ENCODE results near the gene SRGAP2C.
"Not testable (repeated sequence)": the region's sequence is repeated elsewhere in the genome, so short reads cannot be mapped to it uniquely, and the experiment has no call there.

The SRGAP2C gene

DNA sequence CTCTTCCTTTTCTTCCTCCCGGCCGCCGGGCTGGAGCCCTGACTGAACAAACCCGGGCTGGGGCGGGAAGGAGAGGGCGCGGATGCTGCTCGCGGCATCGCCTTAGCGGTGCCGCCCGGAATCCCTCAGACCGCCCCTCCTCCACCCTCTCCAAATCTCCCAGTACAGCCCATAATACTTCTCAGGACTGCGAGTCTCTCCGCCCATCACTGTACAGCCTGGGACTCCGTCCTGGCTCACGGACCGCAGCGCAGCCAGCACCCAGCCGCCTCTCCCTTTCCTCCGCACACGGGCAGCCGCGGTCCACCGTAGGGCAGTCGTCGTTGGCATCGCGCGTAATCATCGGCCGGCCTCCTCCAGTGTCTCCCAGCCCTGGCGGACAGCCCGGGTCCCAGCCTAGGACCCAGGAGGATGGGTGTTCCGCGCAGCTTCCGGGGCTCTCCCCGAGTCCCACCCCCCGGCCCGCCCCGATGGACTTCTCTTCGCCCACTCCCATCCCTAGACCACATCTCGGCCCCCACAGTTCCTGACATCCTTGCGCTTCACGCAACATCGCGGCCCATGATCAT is 449 bp downstream of the SRGAP2C start:
- not testable (repeated sequence) for DNase-seq (ENCODE audit: low read depth in 2 of 2, low spot score in 1 of 2)

DNA sequence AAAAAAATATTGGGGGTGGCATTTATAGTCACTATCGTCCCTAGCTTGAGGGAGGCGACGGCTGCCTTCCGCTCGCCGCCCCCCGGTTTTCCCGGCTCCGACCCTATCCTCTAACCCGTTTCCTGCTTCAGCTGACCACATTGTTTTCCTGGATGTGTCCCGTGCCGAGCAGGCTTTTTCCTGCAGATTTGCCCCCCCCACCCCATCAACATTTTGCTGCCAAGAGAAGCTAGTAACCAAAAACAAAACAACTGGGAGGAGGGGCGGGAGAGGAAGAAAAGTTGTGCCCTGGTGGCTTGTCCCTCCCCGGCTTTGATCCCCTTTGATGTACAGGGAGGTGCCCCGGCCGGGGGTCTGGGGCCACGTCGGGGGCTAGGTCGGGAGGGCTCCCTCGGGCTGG is 1.4 kb downstream of the SRGAP2C start:
- DNase-seq (ENCODE audit: low read depth in 2 of 2, low spot score in 1 of 2): not testable (repeated sequence)

DNA sequence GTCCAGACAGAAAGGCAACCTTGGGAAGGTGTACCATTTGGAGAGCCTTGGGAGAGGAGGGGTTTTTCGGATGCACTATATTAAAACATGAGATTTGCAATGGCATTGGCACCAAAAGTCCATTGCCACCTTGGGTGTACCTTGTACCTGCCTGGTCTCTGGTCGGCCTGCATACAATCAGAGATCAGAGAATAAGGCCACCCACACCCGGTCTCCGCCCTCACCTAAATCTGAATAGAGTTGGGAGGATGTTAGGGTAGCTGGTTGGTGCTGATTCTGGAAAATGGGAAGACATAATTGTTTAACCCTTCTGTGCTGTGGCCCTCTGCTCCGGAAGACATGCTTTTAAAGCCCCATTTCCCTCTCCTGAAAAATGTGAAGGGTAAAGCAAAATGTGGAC is 3.1 kb downstream of the SRGAP2C start:
- not testable (repeated sequence) for DNase-seq (ENCODE audit: low read depth in 2 of 2, low spot score in 1 of 2)

DNA sequence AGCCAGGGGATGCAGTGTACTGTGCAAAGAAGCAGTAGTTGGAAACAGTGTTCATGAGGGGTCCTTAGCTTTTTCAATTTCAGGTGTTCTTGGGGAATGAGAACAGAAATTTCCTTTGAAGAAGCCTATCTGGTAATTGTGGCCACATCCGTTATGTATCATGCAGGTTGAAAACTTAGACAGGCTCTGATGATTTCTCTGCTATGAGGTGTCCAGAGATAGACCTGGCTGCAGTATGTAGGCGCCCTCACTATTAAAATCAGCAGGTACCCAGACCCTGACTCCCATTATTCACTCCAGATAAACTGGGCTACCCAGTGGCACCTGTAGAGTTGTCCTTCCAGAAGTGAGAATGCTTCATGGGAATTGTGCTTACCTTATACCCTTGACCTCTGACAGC is 7.7 kb downstream of the SRGAP2C start:
- not testable (repeated sequence) for DNase-seq (ENCODE audit: low read depth in 2 of 2, low spot score in 1 of 2)

DNA sequence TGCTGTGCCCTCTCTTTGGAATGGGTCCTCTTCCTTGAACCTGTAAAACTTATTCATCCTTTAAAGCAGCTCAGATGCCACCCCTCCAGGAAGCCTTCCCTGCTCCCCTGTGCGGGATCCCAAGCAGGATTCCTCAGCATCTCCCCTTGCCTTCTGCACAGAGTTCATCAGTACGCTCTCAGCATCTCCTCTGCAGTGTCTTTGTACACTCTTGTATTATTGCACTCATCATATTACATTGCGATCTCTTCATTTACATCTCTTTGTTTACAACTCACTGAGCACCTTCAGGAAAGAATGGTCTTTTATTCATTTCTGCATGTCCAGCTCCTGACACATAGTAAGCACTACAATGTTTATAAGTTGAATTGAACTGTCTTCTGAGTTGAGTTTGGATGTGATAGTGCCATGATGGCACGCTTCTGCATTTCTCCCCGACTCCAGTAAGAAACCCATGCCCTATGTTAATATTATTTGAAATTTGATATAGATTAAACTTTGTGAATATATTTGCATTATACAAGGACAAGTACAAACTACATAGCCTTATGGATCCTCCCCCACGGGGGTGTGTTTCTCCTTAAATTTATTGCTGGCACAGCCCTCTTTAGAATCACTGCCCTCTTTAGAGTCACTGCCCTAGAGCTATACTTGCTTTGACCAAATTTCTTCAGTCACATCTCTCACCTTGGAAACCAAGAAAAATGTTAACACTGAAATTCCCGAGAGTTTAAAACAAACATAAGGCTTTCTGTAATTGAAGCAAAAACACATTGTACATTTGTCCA is 12.5 kb downstream of the SRGAP2C start:
- not testable (repeated sequence) for DNase-seq (ENCODE audit: low read depth in 2 of 2, low spot score in 1 of 2)

DNA sequence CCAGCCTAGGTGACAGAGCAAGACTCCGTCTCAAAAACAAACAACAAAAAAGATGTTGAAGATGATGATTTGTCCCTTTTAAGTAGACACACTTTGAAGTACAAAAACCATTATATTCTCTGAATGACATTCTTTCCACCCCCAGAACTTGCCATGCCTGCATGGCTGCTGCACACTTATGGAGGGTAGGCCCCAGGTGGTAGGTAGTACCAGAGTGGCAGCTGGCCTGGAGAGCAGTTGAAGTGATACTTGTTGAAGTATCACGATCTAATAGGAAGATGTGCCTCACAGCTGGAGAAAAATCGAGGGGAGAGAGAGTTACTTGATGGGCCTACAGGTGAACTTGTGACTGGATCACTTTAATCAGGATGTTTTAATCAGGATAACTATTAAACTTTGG is 15.0 kb downstream of the SRGAP2C start:
- DNase-seq (ENCODE audit: low read depth in 2 of 2, low spot score in 1 of 2): not testable (repeated sequence)

DNA sequence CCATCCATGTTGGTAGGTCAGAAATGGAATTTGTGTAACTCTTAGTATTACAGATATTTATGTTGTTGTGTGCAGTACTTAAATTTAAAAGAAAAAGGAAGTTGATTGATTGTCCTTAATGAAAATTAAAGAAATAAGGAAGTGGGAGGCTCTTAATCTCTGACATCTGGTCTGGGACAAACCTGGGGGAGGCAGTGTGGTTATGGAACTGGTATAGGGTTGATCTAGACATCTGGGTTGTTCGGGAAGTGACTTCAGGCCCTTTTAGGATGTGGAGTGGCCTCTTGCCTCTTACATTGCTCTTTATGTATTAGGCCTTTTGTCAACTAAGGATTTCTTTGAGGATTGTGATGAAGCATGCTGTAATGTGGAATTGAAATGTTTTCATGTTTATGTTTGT is 15.5 kb downstream of the SRGAP2C start:
- not testable (repeated sequence) for DNase-seq (ENCODE audit: low read depth in 2 of 2, low spot score in 1 of 2)

DNA sequence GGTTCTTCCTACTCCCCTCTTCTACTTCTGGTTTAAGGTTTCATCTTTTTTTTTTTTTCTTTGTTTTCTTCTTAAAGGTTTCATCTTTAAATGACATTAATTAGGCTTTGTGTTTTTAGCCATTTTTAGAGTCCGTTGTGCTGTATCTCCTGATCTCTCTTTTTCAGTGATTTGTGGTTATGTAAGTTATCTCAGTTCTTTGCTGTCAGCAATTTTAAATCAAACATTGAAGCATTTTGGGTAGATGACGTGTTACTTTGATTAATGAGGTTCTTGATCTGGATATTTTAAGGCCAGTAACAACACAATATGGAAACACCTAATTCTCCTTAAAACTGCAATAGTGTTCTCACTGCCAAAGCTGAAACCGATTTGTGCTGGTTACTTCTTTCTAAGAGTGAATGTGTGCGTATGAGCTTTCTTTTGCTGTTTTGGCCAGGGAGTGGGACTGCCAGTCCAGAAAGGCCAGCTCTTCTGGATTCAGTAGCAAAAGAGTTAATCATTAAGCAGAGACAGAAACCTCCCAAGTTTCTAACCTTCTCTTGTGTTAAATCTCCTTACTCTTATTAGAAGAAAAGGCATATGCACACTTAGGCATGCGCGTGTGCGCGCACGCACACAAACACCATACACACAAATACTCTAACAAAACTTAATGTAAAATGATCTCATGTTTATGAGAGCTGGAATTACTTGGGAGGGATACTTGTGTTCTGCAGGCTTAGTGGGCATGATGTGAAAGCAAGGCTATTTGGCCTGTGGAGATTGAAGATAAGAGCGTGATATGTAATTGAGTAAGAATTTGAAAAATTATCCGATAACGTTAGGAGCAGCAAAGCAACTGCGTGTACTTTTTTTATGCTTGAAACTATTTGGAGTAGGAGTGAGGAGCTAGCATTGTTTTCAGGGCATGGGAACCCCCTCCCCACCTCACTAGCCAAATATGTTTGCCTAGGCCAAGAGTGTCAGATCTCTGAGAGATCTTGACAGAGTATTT is 16.5 kb downstream of the SRGAP2C start:
- not testable (repeated sequence) for DNase-seq (ENCODE audit: low read depth in 2 of 2, low spot score in 1 of 2)

DNA sequence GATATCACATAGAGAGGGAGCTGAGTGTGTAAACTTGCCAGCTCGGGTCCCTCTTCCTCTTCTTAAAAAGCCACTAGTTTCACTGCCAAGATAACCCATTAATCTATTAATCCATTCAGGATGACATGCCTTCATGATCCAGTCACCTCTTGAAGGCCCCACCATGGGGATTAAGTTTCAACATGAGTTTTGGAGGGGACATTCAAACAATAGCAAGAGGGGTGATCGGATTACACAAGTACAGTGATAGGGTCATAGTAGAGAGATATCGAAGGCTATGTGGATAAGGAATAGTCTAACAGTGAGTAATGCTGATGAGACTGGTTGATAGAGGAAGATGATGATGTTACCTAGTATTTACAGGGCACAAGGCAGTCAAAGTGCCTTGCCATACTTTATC is 18.2 kb downstream of the SRGAP2C start:
- DNase-seq (ENCODE audit: low read depth in 2 of 2, low spot score in 1 of 2): not testable (repeated sequence)

DNA sequence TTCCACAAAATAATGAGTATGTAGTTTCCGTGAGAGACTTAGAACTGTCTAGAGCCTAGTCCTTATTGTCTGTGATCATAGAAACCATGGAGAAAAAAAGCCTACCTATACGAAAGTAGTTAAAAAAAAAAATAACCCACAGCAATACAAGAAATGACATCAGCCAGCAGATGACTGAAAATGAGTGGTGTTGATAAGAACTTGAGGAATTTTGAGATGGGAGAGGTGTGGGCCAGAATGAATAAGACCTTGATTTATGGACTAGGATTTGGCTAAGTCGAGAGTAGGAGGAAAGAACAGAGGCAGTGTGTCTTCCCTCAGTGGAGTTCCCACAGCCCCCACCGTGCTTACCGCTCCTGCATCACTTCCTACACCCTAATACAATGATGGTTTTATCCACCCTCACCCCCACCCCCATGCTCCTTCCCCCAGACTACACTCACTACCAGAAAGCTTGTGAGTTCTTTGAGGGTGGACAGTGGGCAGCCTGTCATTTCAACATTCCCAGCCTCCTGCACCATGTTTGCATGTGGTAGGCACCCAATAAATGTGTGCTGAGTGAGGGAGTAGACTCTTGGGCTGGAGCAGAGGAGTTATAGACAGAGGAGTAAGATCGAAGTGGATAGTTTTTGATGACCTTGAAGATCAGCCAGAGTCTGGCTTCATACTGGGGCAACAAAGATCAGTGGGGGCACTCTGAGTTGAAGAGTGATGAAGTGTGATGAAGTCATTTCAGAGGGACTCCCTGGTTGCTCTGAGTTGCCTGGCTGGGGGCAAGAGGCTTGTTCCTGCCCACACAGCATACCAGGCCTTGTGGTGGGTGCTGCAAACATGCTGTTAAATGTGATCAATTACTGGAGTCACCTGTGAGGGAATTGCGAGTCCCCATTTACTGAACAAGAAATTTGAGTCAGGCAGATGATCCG is 21.3 kb downstream of the SRGAP2C start:
- DNase-seq (ENCODE audit: low read depth in 2 of 2, low spot score in 1 of 2): not testable (repeated sequence)

DNA sequence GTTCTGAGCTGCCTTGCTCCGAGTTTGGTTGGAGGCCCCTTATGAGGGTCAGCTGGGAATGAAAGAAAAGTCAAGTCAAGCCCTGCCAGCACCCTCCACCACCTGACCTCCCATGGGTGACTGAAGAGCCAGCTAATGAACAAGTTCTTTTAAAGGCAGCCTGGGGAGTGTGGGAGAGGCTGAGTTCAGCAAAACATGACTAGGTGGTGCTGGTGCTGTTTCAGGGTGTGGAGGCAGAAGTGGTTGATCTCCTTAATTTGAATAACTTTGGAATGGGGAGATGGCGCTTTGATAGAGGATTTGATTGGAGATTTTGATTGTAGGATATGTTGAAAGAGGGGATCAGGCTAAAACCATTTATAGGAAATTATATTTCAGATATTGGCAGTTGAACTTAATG is 22.6 kb downstream of the SRGAP2C start:
- DNase-seq (ENCODE audit: low read depth in 2 of 2, low spot score in 1 of 2): not testable (repeated sequence)

DNA sequence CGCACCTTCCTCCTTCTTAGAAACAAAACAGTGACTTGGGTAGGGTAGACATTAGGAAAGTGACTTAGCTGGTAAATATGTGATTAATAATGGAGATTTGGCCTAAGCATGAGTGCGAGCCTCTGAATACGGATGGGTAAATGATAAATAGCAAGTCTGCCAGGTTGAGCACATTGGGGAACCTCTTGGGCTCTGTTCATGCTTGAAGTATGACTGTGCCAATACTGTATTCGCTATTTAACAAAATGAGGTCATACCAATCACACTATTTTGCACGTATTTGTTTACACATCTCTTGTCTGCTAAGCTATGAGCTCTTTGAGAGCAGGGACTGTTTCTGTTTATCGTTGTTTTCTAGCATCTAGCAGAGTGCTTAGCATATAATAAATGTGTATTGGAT is 23.6 kb downstream of the SRGAP2C start:
- DNase-seq (ENCODE audit: low read depth in 2 of 2, low spot score in 1 of 2): not testable (repeated sequence)

DNA sequence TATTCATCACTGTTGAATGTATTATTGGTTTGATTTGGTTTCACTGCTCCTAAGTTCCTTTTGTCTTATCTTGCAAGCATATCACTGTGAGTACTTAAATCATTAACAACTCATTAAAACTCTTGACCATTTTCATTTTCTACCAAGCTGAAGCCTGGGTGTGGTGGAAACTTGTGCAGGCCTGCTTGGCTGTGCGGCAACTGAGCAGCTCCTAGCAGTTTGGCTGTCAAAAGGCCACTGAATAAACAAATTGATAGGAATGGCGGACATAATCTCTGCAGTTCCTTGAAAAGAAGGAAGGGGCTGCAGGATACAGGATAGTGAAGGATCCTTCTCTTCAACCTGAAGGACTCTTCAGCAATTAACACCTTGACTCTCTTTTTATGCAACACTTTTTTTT is 26.0 kb downstream of the SRGAP2C start:
- DNase-seq (ENCODE audit: low read depth in 2 of 2, low spot score in 1 of 2): not testable (repeated sequence)

DNA sequence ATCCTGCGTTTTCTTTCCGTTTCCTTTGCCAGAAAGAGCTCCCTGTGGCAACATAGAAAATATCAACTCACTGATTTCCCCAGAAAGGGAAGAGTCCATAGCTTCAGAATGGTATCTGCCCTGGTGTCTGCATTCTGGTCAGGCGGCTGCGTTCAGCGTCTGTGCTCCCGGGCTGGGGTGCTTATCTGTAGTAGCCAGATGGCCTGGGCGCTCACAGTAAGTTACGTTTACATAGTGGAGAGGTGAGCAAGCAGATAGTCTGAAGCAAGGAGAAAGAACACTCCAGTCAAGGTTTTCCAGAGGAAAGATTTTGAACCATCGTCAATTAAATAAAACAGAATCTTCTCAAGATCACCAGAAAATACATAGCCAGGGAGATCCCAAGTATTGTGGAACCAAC is 28.7 kb downstream of the SRGAP2C start:
- not testable (repeated sequence) for DNase-seq (ENCODE audit: low read depth in 2 of 2, low spot score in 1 of 2)

DNA sequence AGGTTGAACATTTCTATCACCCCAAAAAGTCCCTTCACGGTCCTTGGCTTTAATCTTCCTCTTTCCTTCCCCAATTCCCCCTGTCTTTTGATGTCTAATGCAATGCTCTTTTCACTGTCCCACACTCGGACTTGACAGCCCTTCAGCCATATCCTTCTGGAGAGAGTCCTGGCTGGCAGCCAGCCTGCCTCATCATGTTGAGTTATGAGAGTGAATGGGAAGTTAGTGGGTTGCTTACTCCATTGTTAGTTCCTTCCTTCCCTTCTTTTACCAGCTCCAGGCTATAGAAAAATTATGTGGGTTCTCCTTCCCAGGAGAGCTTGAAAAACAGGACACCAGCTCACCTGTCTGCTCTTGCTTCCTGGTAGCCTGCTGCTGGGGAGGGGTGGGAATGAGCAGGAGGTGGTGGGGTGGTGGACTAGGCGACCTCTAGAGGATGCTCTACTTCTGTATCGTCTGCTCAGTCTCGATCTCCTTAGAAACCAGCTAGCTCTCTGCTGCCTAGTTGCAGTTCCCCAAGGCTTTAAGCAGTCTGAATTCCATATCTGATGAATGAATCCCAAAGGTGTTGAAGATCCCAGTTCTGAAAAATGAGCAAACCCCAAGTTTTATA is 29.9 kb downstream of the SRGAP2C start:
- not testable (repeated sequence) for DNase-seq (ENCODE audit: low read depth in 2 of 2, low spot score in 1 of 2)

DNA sequence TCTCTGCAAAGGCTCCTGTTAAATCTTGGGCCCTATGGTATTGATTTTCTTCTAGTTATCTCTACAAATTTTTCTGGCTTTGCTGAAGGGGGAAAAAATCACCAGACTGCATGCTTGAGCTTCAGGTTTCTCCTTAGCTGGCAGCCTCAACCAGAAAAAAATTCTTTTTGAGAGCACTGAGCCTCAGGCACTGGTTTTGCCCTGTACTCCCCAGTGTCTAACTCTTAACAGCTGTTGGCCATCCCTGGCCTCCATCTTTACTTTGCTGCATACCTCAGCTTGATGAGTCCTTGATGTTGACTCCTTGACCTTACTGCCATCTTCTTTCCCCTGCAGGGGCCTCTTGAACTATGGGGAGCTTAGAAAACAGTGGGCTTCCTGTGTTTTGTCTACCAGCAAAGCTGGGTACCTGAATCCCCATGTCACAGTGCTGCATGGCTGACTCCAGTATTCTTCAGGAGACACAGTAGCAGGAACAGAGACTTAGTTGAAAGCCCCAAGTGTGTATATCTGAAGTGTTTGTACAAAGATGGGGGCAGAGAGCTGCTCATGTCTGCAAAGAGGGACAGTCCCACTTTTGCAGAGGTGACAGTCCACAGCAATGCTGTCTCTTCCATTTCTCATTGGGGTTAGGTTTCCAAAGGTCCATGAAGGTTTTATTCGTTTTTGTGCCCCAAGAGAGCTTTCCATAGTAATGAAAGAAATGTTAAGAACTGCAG is 31.1 kb downstream of the SRGAP2C start:
- DNase-seq (ENCODE audit: low read depth in 2 of 2, low spot score in 1 of 2): not testable (repeated sequence)

DNA sequence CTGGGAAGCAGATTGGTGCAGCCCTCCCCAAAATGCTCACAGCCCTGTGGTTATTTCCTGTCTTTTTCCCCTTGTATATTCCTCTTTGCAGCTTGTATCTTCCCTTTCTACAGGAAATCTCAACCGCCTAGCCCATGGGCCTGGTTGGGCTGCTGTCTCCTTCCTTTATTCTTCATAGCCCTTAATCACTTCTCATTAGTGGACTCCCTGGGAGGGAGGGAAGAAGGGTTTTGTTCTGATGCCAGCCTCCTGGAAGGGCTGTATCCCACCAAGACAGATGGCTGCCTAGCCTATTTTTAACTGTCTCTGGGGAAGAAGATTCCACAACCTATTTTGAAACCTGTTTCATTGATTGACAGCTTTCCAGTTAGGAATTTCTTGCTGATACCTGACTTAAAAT is 31.9 kb downstream of the SRGAP2C start:
- DNase-seq (ENCODE audit: low read depth in 2 of 2, low spot score in 1 of 2): not testable (repeated sequence)

DNA sequence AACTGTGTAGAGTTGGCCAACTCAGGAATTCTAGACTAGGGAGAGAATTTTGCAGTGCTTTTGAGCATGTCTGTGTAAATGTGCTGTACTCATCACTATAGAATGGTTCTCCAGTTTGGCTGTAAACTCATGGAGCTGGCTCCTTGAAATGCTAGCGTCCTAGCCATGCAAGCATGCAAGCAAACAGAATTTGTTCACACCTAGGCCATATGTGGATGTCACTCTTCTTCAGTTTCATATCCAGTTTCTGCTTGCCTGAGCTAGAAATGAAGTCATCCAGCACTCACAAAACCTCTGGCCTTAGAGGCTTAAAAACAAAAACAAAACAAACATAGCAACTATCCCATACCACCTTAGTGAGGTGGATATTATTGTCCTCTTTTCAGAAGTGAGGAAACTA is 37.0 kb downstream of the SRGAP2C start:
- DNase-seq (ENCODE audit: low read depth in 2 of 2, low spot score in 1 of 2): not testable (repeated sequence)

DNA sequence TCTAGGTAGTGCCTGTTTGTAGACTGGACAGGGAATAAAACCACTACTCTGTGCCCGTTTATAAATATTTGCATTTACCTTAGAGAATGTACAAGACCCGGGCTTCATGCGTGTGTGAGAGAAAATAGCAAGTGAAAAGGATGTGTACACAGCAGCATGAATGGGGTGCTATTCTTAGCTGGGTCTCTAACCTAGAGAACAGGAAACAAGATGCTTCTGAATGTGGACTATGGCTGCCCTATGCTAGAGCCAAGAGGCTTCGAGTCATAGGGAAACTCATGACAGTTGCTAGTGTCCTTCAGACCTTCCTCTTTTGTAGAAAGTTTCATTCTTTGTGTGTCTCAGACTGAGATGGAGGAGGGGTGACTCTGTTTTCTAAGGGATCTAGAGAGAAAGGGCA is 39.9 kb downstream of the SRGAP2C start:
- not testable (repeated sequence) for DNase-seq (ENCODE audit: low read depth in 2 of 2, low spot score in 1 of 2)
